Stomach smooth muscle (tissue), 2 donors: ENCODE results near the gene RICTOR.
"Not testable (repeated sequence)": the region's sequence is repeated elsewhere in the genome, so short reads cannot be mapped to it uniquely, and the experiment has no call there.

Experiments
- H3K27ac ChIP-seq: one replicate; pipeline ENCODE4 v1.7.0; 2013; ENCODE audit warnings: mild to moderate bottlenecking, low read length, inconsistent platforms
- H3K27me3 ChIP-seq, 2 donors: one replicate each; pipeline ENCODE4 v1.7.0; 2013; ENCODE audit warnings: low read length in 2 of 2; ENCODE audit not compliant: insufficient read depth in 2 of 2, control insufficient read depth in 1 of 2
- H3K36me3 ChIP-seq, 2 donors: one replicate each; pipeline ENCODE4 v1.7.0; 2013; ENCODE audit warnings: low read length in 2 of 2; ENCODE audit not compliant: control insufficient read depth in 2 of 2, insufficient read depth in 2 of 2
- H3K4me1 ChIP-seq: one replicate; pipeline ENCODE4 v1.7.0; 2013; ENCODE audit warnings: low read length; ENCODE audit not compliant: control insufficient read depth, insufficient read depth
- H3K4me3 ChIP-seq, 2 donors: one replicate each; pipeline ENCODE4 v1.7.0; 2013; ENCODE audit warnings: low read length in 2 of 2
- H3K9ac ChIP-seq, 2 donors: one replicate each; pipeline ENCODE4 v1.7.0; 2013; ENCODE audit warnings: low read length in 2 of 2, mild to moderate bottlenecking in 1 of 2
- H3K9me3 ChIP-seq, 2 donors: one replicate each; pipeline ENCODE4 v1.7.0; 2013; ENCODE audit warnings: low read length in 2 of 2; ENCODE audit not compliant: control insufficient read depth in 2 of 2
- donor health status: healthy.
- donor health status: Pancreatic carcinoma.

Gene RICTOR

DNA sequence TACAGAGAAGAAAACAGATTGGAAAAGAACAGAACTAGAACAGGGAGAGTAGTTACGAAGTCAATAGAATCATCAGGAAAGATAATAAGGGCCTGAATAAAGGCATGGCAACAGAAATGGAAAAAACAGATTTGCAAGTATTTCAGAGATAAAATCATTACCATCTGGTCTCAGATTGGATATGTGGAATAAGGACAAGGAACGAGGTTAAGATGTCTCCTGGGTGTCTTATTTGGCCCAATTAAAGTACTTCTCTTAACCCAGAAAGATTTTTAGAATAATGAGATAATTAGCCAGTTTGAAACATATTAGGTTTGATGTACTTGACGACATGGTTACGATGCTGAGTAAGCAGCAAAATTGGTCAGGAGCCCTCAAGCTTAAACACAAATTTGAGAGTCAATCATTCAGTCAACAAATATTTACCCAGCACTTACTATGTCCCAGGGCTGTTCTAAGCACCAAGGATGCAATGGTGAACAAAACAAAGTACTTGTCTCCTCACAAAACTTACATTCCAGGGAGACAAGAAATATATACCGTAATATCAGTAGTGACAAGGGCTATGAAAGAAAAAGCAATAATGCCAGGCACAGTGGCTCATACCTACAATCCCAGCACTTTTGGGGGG, 18.3 kb downstream of the RICTOR start:
- Histone ChIP-seq H3K36me3 (peaks cover 0 to 7% of the 10 kb centered on the region in 2 donors), H3K4me1 (no peaks in the 10 kb centered on the region), H3K27ac (no peak overlapping the region), H3K27me3 (no peaks in the 10 kb centered on the region), H3K4me3 (no peak overlapping the region), H3K9me3 (no peaks in the 10 kb centered on the region), H3K9ac (no peak overlapping the region)

DNA sequence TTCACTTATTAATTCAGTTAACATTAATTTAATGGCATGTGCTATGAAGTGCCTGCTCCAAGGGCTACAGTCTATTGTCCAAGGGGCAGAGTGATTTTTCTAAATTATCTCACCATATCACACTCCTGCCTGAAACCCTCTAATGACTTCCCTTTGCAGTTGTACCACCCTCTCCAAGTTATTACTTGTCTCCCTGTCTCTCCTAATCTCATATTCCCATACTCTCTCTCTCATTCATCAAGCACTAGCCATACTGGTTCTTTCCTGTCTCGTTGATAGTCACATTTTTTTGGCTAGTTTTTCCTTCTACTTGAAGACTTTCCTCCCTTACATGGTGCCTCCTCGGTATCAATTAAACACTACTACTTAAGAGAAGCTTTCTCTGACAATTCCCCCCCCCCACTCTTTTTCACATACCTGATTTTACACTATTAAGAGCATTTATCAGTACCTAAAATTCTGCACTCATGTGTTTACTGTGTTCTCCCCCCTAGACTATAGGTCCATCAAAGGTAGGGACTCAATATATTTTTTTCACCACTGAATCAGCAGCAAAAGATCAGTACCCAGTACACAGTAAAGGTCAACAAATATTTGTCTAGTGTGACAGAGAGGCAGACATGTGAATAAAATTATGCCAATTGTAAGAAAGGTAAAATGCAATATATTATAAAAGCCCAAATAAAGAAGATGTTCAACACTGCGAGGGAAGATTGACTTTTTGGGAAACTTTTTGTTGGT, 19.0 kb downstream of the RICTOR start:
- Histone ChIP-seq H3K27me3 (no peaks in the 10 kb centered on the region), H3K36me3 (peaks cover 0 to 7% of the 10 kb centered on the region in 2 donors), H3K9ac (no peak overlapping the region), H3K4me3 (no peak overlapping the region), H3K9me3 (no peaks in the 10 kb centered on the region), H3K4me1 (no peaks in the 10 kb centered on the region), H3K27ac (no peak overlapping the region)

DNA sequence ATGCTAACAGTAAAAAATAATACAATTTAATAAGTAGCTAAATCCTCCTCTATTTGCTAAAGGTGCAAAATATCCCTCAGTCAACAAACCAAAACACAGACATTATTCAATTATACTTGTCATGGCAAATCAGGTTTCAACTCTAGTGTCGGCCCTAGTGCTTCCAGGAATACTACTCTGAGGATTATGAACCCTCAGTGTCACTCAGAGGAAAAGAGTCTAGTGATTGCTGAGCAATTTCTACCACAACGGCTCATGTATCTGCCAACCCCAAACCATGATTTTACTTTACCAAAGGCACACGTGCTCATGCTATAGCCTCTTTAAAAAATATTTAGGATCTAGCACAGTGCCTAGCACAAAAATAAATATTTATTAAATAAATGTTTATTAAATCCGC, 21.0 kb downstream of the RICTOR start:
- no peak overlapping the region for H3K27ac ChIP-seq
- H3K4me3 ChIP-seq: no peak overlapping the region
- no peaks in the 10 kb centered on the region for H3K9me3 ChIP-seq
- H3K4me1 ChIP-seq: no peaks in the 10 kb centered on the region
- H3K27me3 ChIP-seq: no peaks in the 10 kb centered on the region
- H3K36me3 ChIP-seq: peaks cover 0 to 7% of the 10 kb centered on the region in 2 donors
- H3K9ac ChIP-seq: no peak overlapping the region

- Histone ChIP-seq H3K27ac (no peak overlapping the region), H3K4me1 (no peaks in the 10 kb centered on the region), H3K36me3 (peaks cover 0 to 7% of the 10 kb centered on the region in 2 donors), H3K9ac (no peak overlapping the region), H3K27me3 (no peaks in the 10 kb centered on the region), H3K4me3 (no peak overlapping the region), H3K9me3 (no peaks in the 10 kb centered on the region)
Observed at GRCh38 chr5:39052141-39052540, 22.1 kb downstream of the RICTOR start.

GRCh38 chr5:39049315-39049714, 24.9 kb downstream of the RICTOR start:
- Histone ChIP-seq H3K27me3 (no peaks in the 10 kb centered on the region), H3K36me3 (no peaks in the 10 kb centered on the region), H3K27ac (no peak overlapping the region), H3K4me1 (no peaks in the 10 kb centered on the region), H3K9ac (no peak overlapping the region), H3K4me3 (no peak overlapping the region), H3K9me3 (no peaks in the 10 kb centered on the region)

- Histone ChIP-seq H3K9me3 (no peaks in the 10 kb centered on the region), H3K4me1 (no peaks in the 10 kb centered on the region), H3K36me3 (no peaks in the 10 kb centered on the region), H3K27me3 (no peaks in the 10 kb centered on the region), H3K9ac (no peak overlapping the region), H3K27ac (no peak overlapping the region), H3K4me3 (no peak overlapping the region)
Observed at GRCh38 chr5:39040875-39041274, 33.3 kb downstream of the RICTOR start.

DNA sequence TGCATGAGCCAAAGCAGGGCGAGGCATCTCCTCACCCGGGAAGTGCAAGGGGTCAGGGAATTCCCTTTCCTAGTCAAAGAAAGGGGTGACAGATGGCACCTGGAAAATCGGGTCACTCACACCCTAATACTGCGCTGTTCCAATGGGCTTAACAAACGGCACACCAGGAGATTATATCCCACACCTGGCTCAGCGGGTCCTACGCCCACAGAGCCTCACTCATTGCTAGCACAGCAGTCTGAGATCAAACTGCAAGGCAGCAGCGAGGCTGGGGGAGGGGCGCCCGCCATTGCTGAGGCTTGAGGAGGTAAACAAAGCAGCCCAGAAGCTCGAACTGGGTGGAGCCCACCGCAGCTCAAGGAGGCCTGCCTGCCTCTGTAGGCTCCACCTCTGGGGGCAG, 39.7 kb downstream of the RICTOR start:
- not testable (repeated sequence) for H3K27me3 ChIP-seq, H3K27ac ChIP-seq, H3K9me3 ChIP-seq, H3K36me3 ChIP-seq, H3K9ac ChIP-seq, H3K4me3 ChIP-seq, H3K4me1 ChIP-seq

DNA sequence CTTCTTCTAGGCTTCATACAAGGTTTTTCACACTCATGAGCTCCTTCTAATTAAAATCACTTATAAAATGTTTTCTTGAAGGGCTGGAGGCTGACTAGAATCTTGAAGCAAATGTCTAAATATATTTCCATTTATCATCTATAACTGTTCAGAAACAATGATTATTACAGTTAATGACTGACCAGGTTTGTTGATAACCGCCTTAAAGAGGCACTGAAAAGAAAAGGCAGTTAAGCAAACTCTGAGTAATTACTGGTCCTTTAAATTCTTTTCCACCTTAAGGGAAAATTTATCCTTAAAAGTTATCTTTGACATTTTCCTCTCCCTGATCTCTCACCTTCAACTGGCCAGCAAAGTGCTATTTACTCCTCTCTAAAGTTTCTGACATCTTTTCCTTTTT, 43.2 kb downstream of the RICTOR start:
- no peaks in the 10 kb centered on the region for H3K36me3 ChIP-seq
- no peak overlapping the region for H3K27ac ChIP-seq
- no peak overlapping the region for H3K4me3 ChIP-seq
- no peaks in the 10 kb centered on the region for H3K9me3 ChIP-seq
- peaks cover 5% of the 10 kb centered on the region for H3K4me1 ChIP-seq
- H3K9ac ChIP-seq: no peak overlapping the region
- no peaks in the 10 kb centered on the region for H3K27me3 ChIP-seq

DNA sequence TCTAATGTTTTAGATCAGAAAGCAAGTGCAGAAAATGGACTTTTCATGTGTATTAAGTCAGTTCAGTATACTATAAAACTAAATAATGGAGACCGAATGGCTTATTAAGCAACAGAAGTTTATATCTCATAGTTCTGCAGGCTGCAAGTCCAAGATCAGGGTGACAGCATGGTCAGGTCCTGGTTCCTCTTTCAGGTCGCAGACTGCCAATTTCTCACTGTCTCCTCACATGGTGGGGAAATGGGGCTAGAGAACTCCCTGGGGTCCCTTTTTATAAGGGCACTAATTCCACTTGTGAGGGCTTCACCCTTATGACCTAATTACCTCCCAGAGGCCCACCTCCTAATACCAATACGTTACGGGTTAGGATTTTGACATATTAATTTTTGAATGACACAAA, 48.7 kb downstream of the RICTOR start:
- Histone ChIP-seq H3K4me3 (no peak overlapping the region), H3K9me3 (no peaks in the 10 kb centered on the region), H3K27ac (no peak overlapping the region), H3K9ac (no peak overlapping the region), H3K36me3 (no peaks in the 10 kb centered on the region), H3K27me3 (no peaks in the 10 kb centered on the region), H3K4me1 (peaks cover 3% of the 10 kb centered on the region)

GRCh38 chr5:39024884-39025283, 49.3 kb downstream of the RICTOR start:
- no peak overlapping the region for H3K4me3 ChIP-seq
- H3K4me1 ChIP-seq: peaks cover 3% of the 10 kb centered on the region
- no peaks in the 10 kb centered on the region for H3K9me3 ChIP-seq
- H3K9ac ChIP-seq: no peak overlapping the region
- no peaks in the 10 kb centered on the region for H3K36me3 ChIP-seq
- H3K27me3 ChIP-seq: no peaks in the 10 kb centered on the region
- H3K27ac ChIP-seq: no peak overlapping the region

- peaks cover 3% of the 10 kb centered on the region for H3K4me1 ChIP-seq
- no peak overlapping the region for H3K27ac ChIP-seq
- H3K4me3 ChIP-seq: no peak overlapping the region
- no peaks in the 10 kb centered on the region for H3K27me3 ChIP-seq
- no peaks in the 10 kb centered on the region for H3K9me3 ChIP-seq
- no peaks in the 10 kb centered on the region for H3K36me3 ChIP-seq
- H3K9ac ChIP-seq: no peak overlapping the region
Observed at GRCh38 chr5:39024005-39024404, 50.2 kb downstream of the RICTOR start.
